GM12874 (cell line): ENCODE data around the gene PLCL2.

ENCODE experiments used
- CTCF ChIP-seq: IDR thresholded peaks from 2 replicates; pipeline ENCODE4 v1.5.1; 2011; ENCODE audit warnings: low read depth, mild to moderate bottlenecking, control low read depth, low read length, moderate library complexity; ENCODE audit not compliant: insufficient read depth

PLCL2 gene

DNA sequence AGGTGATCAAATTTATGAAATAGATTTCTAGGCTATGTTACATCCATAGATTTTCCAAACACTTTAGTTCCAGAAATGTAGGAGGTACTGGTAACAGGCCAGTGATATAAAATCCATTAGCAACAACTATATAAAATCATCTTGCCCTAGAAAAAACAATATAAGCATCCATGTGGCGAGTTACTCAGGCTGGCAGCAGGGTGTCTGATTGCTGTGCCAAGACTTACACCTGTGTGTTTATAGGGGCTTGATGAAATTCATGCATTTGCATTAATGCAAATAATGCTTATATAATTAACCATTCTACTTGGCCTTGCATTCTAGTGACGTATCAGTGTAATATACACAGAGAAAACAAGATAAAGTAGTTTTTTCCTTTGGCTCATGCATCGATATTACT, 153.4 kb downstream of the PLCL2 start:
- TF ChIP-seq CTCF, result no peak

DNA sequence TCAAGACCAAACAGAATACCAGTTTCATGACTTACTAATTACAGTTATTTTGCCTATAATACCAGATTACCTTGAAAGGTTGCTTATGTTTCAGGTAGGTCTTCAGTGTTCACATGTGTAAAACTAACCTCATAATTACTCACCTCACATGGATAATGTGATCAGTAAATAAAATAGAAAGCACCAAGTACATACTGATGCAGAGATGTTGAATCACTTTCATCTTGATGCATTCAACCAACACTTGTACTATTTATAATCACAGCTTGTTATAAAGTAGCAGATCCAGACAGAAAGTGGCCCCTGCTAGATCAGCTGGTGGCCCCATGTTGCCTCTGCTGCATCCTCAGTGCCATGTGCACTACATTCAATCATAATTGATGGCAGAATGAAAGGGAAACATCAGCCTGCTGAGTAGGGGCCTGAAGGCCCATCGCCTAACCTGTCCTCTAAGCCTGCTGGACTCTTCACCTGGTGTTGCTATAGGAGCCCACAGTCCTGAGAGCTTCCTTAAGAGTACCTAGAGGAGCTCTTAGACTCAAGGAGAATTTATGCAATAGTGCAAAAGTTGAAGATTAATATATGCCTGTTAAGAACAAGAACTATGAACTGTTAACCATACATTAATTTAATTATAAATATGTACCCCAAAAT, 154.3 kb downstream of the PLCL2 start:
- TF ChIP-seq CTCF, result no peak

GRCh38 chr3:17039594-17039993, 154.8 kb downstream of the PLCL2 start:
- no peak for TF ChIP-seq CTCF

DNA sequence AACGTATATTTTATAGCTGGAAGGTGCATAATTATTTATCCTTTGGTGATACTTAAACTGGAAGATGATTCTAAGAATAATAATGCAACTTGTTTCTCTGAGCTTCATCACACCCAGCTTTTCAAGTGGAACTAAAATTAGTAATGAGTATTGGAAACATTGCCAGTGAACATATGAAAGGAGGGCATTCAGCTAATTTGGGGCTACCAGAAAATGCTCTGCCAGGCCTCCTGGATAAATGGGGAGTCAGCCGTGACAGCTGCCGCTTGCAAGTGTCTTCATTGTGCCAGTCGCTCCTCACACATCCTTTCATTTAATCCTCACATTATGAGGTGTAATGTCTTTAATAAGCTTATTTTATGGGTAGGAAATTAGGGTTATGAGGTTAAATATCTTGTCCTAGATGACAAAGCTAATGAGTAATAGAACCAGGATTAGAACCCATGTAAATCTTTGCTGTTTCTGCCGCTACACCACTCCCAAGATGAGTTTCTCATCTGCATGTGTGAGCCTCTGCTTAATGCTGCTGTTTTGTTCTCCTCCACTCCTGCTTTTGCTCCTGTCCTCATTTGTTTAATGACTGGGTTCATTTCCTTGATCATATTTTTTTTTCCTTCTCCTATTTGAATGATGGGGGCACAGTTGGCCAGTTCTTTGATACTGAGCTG, 155.7 kb downstream of the PLCL2 start:
- TF ChIP-seq CTCF, result no peak

DNA sequence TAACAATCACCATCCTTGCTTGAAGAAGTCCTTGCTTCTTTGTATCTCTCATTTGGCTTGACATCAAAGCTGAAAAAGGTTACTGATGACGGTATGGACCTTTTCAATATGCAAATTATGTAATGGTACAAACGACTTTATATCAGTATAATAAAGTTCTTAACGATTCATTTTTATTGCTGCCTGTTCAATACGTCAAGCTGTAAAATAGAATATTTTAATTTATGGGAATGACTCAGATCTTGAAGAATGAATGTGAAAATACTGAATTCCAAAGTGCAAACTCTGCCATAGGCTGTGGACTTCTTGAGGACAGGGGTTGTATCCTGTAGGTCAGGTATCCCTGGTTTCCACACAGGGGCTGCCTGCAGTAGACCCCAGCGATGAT, 156.2 kb downstream of the PLCL2 start:
- TF ChIP-seq CTCF, result no peak

GRCh38 chr3:17044855-17045254, 160.1 kb downstream of the PLCL2 start:
- TF ChIP-seq CTCF, result no peak

GRCh38 chr3:17045705-17046104, 160.9 kb downstream of the PLCL2 start:
- no peak for TF ChIP-seq CTCF
